Mononuclear cell (primary cell): Measurements from ENCODE around the gene LHX8. TPM values are rescaled to one million over a fixed set of nuclear protein-coding genes. Genes with fewer than 3 reads are reported as not detected.
"Not testable (repeated sequence)": the region's sequence is repeated elsewhere in the genome, so short reads cannot be mapped to it uniquely, and the experiment has no call there.

Experiments
- H3K27me3 ChIP-seq: 2 replicates; pipeline ENCODE4 v1.6.0; 2011; ENCODE audit warnings: low read length, control low read depth; ENCODE audit not compliant: insufficient read depth
- H3K4me1 ChIP-seq: 2 replicates; pipeline ENCODE4 v1.5.1; 2011; ENCODE audit warnings: mild to moderate bottlenecking, low read length, control low read depth; ENCODE audit not compliant: insufficient read depth
- H3K4me3 ChIP-seq: 2 replicates; pipeline ENCODE4 v1.5.1; 2011; ENCODE audit warnings: mild to moderate bottlenecking, low read length, moderate library complexity
- H3K9me3 ChIP-seq: 2 replicates; pipeline ENCODE4 v1.5.1; 2011; ENCODE audit warnings: low read depth, mild to moderate bottlenecking, control low read depth, low read length
- total RNA-seq: library from RNA; depleted of rRNA; stranded (reverse); fragments of >200 nt; gene quantifications from one replicate; pipeline ENCODE4 v1.2.3, GENCODE V29; 2012

The LHX8 gene
- total RNA-seq, 1 donor: not detected

DNA sequence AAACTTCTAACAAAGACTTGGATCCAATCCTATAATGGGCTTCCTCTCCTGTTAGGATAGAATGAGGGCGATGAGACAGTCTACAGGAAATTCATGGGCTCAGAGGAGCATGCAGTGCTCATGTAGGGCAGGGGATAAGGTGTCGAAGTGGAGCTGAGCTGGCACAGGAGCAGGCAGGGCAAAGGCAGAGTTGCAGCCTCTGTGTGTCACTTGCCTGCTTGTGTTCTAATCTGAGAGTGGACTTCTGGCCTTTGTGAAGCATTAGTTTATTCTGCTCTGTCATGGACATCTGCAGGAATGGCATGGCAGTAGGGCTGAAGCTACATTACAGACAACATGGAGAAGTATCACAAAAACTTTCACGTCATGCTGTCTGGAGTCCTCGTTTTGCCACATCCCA, 32.6 kb downstream of the LHX8 start:
- H3K4me3 ChIP-seq: no peak overlapping the region
- no peaks in the 10 kb centered on the region for H3K27me3 ChIP-seq
- no peaks in the 10 kb centered on the region for H3K9me3 ChIP-seq
- H3K4me1 ChIP-seq: no peaks in the 10 kb centered on the region

DNA sequence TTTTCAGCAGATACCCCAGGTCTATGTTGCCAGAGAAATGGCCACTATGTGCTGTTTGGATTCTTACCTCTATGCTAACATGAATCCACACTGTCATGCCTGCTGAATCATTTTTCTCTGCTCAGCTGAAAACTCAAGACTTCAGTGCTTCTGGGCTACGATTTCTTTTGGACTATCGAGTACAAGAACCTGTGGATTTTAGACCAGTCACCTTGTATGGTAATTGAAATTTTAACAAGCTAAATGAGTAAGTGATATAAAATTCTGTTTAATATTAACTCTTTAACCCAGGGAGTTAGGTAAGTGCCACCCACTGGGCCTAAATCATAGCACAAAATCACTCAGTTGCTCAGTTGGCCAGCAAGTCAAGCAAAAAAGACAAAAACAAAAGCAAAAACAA, 35.8 kb downstream of the LHX8 start:
- Histone ChIP-seq H3K27me3 (no peaks in the 10 kb centered on the region), H3K4me1 (no peaks in the 10 kb centered on the region), H3K4me3 (no peak overlapping the region), H3K9me3 (no peaks in the 10 kb centered on the region)

DNA sequence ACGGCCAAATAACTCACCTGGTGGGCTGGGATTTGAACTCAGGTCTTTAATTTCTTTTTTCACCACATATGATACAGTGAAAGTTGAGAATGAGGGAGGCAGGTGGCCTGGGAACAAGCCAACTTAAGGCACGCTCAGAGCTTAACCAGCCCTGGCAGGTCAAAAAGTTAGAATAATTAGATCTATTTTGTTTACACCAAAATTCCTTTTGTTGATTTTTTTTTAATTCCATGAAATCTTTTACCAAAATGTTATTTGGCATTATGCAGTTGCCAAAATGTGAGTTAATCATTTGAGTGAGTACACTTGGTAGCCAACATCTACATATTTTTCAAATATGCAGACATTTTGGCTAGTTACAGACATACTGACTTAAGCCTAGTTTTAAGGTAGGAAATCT, 36.8 kb downstream of the LHX8 start:
- Histone ChIP-seq H3K4me3 (no peak overlapping the region), H3K27me3 (no peaks in the 10 kb centered on the region), H3K9me3 (no peaks in the 10 kb centered on the region), H3K4me1 (no peaks in the 10 kb centered on the region)

DNA sequence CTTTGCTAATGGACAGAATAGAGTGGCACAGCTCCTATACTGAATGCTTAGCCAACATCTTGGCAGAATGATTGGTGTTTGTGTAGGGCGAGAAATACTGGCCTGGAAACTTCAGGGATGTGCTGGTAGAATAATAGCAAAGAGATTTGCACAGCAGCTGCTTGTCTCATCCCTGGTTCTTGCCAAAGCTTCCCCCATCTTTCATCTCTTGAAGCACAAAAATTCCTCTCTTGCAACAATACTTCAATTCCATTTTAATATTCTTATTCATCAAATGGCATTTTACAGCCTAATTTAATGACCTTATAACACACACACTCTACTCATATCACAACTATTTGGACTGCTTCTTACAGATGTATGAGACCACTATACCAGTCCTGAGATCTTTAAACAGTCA, 37.7 kb downstream of the LHX8 start:
- no peaks in the 10 kb centered on the region for H3K9me3 ChIP-seq
- no peaks in the 10 kb centered on the region for H3K27me3 ChIP-seq
- H3K4me1 ChIP-seq: no peaks in the 10 kb centered on the region
- H3K4me3 ChIP-seq: no peak overlapping the region

DNA sequence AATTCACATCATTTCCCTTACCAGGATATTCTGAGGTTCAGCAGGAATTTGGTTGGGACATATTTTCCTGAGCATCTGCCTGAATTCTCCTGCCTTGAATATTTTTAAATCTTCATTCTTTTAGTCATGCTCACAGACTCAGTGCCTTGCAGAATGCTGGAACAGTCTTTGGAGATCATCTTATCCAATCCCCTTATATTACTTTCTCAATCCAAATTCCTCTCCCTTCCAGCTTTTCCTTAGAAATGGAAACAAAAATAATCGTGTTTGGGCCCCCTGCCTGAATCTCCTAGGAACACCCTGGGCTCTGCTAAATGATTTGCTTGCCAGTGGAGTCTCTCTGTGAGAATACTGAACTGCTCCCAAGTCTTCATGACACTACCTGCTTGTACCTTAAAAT, 38.4 kb downstream of the LHX8 start:
- H3K4me3 ChIP-seq: no peak overlapping the region
- no peaks in the 10 kb centered on the region for H3K9me3 ChIP-seq
- no peaks in the 10 kb centered on the region for H3K4me1 ChIP-seq
- no peaks in the 10 kb centered on the region for H3K27me3 ChIP-seq

DNA sequence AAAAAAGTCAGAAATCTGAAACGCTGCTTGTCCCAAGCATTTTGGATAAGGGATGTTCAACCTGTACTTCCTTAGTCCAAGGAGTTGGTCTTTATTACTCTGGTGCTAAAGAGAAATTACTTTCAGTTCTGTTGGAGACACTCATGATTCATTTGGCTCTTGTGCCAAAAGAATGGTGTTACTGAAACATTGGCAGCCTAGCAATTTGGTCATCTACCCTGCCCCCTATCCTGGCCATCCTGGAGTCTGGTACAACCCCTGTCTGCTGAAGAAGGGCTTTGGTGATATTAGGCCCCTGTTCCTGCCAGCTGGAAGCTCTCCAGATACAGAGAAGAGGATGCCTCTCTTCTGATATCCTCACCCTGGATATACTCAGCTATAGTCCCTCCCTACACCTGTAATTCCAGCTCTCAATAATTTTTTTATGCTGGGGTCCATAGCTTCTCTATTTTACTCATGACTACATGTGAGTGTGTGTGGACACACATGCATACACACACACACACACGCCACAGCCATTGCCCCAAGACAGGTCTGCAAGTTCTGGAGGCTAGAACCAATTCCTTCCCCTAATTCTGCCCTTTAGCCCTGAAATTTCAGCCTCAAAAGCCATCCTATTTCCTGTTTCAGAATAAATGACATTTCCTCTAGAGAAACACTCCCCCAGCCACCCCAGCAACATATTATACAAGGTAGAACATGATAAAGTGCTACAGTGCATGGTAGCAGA, 40.0 kb downstream of the LHX8 start:
- Histone ChIP-seq H3K9me3 (no peaks in the 10 kb centered on the region), H3K4me1 (no peaks in the 10 kb centered on the region), H3K4me3 (no peak overlapping the region), H3K27me3 (no peaks in the 10 kb centered on the region)

DNA sequence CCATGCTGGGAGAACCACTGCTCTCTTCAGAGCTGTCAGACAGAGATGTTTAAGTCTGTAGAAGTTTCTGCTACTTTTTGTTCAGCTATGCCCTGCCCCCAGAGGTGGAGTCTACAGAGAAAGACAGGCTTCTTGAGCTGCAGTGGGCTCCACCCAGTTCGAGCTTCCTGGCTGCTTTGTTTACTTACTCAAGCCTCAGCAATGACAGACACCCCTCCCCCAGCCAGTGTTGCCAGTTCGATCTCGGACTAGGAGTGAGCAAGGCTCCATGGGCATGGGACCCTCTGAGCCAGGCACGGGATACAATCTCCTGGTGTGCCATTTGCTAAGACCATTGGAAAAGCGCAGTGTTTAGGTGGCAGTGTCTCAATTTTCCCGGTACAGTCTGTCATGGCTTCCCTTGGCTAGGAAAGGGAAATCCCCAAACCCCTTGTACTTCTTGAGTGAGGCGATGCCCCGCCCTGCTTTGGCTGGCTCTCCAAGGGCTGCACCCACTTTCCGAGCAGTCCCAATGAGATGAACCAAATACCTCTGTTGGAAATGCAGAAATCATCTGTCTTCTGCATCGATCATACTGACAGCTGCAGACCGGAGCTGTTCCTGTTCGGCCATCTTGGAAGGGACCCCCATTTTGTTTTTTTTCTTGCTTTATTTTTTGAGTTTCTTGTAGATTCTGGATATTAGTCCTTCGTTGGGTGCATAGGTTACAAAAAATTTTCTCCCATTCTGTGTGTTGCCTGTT, 47.2 kb downstream of the LHX8 start:
- H3K4me1 ChIP-seq, H3K9me3 ChIP-seq, H3K4me3 ChIP-seq: not testable (repeated sequence)

DNA sequence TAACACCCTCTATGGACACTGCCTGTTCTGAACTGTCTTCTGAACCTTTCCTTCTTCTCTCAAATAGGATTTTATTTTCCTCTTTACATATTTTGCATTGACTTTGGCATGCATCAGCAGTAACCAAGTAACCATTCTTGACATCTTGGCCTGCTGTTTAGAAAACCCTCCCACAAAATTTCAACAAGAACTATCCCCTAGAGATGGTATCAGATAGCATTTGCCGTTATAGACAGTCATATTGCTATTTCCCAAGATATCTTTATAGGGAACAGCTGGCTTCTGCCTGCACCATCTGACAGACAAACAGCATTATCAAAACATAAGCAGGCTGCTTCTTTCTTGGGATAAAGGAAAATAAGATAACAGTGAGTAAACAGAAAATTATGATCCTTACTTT, 54.7 kb downstream of the LHX8 start:
- H3K27me3 ChIP-seq: no peaks in the 10 kb centered on the region
- no peaks in the 10 kb centered on the region for H3K4me1 ChIP-seq
- H3K9me3 ChIP-seq: no peaks in the 10 kb centered on the region
- no peak overlapping the region for H3K4me3 ChIP-seq

More for the DNA sequence above, 47.2 kb downstream of the LHX8 start:
- H3K27me3 ChIP-seq: not testable (repeated sequence)

DNA sequence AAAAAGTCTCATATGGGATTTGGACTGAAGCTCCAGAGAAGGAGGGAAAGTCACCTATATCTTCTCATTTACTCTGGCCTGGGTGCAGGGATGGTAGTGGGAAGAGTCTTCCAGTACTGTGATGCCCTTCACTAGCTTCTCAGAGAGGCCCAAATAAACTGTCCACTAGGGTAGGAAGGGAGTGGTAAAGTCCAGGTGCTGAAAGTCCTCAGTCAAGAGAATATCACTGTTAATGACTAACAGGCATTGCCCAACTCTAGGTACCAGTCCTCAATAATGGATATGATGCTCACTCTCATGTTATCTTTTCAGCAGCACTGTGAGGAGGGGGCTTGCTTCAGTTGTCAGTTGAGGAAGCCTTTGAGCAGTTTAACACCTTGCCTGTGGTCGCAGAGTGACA, 64.0 kb downstream of the LHX8 start:
- H3K4me1 ChIP-seq: no peaks in the 10 kb centered on the region
- no peaks in the 10 kb centered on the region for H3K9me3 ChIP-seq
- H3K4me3 ChIP-seq: no peak overlapping the region
- H3K27me3 ChIP-seq: no peaks in the 10 kb centered on the region

DNA sequence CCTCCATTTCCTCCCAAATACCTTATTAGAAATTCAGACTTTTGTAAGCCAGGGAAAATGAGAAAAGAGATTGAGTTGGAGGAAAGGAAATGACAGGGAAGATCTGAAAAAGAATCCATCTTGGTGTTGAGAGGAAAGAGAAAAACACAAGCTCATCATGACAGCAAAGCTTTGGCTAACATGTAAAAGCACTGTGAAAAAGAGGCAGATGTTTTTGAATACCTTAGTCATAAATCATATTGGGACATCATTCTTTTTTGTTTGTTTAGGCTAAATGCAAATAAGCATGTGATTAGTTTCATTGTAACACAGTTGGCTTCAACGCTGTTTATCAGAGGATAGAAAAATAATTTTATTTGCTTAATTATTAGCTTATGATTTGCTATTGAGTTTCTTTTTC, 64.6 kb downstream of the LHX8 start:
- H3K4me1 ChIP-seq: no peaks in the 10 kb centered on the region
- H3K4me3 ChIP-seq: no peak overlapping the region
- H3K9me3 ChIP-seq: no peaks in the 10 kb centered on the region
- H3K27me3 ChIP-seq: no peaks in the 10 kb centered on the region

DNA sequence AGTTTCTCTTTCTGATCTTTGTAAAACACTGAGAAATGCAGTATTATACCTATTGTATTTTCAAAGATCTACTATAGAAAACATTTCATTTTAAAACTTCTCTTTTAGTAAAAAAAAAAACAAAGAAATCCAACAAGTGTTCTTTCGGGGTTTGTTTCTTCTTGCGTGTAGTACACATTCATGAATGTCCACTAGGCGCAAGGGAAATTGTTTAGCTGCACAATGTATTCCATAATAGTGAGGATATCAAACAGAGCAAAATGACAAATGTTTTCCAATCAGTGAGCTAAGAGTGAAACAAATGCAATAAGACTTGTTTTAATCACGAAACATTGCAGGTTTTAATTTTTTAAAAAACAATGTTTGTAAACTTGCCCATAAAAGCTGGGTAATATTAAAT, 68.6 kb downstream of the LHX8 start:
- Histone ChIP-seq H3K4me1 (no peaks in the 10 kb centered on the region), H3K4me3 (no peak overlapping the region), H3K9me3 (no peaks in the 10 kb centered on the region), H3K27me3 (no peaks in the 10 kb centered on the region)

DNA sequence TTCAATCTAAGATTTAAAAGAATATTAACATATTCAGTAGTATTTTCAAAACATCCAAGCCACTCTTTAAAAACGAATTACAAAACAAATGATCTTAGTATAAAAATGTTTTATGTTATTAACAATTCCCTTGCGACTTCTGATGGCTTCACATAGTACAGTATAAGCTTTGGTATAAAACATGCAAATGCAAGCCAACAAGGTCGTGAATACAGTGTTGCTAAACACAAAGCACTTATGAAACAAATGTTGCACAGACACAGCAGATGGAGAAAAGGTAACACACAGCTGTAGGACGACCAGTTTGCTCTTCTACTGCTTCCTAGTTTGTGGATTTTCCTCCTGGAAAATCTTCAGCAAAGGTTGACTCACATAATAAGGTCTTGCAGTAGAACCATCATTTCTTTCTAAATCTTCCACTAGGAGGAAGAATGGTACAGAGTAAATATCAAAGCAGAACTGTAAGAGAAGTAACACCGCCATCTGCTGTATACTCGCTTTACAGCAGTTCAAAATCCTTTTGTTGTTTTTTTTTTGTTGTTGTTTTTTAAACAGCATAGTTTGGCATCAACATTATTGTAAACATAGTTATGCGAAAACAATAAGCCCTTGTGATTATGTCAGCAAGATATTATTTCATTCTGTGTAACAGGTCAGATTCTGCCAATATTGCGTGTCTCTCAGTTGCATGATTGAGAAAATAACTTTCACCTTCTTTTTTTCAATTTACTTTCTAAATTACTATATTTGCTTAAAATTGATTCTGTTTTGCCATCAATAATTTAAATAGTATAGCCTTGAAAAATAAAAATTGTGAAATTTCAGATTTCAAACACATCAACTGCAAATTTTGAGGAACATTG, 69.5 kb downstream of the LHX8 start:
- Histone ChIP-seq H3K9me3 (no peaks in the 10 kb centered on the region), H3K4me1 (no peaks in the 10 kb centered on the region), H3K4me3 (no peak overlapping the region), H3K27me3 (no peaks in the 10 kb centered on the region)

DNA sequence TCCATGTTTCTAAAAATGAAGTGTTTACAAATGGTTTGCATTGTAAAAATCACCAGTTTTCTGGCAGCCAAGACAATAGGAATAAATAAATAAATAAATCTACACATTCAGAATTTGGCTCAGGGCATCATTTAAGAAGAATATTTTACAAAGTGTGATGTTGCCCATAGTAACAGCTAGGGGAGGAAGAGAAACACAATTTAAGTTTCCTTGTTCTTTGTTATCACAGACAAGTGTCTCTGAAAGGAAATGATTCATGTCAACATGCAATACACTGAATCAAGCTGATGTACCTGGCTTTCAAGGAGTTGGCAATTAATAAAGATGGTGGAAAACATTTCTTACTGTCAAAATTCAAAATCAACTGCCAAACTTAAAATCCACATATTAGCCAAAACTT, 74.7 kb downstream of the LHX8 start:
- Histone ChIP-seq H3K27me3 (no peaks in the 10 kb centered on the region), H3K4me3 (no peak overlapping the region), H3K9me3 (no peaks in the 10 kb centered on the region), H3K4me1 (no peaks in the 10 kb centered on the region)
